Measurements from ENCODE around the gene OR4K13.

Gene OR4K13

GRCh38 chr14:20035938-20036337 lies at the start of gene OR4K13:
Gene OR4K13 (minus strand): TSS chr14:20036038. CDS start chr14:20034758, 1,280 bp downstream.
- no peak within 1 kb of the TSS for H3K4me3 ChIP-seq (ENCODE audit: low read length)
- H3K27ac ChIP-seq (ENCODE audit: low read length): no peak within 1 kb of the TSS
- H3K9me3 ChIP-seq (ENCODE audit: control insufficient read depth, low read depth, low read length): peaks cover 46% of the 10 kb centered on the region
- no peak within 1 kb of the TSS for H3K9ac ChIP-seq (ENCODE audit: low read length)
- no peaks in the 10 kb centered on the region for H3K36me3 ChIP-seq (ENCODE audit: control insufficient read depth, low read depth, low read length)
- no peaks in the 10 kb centered on the region for H3K27me3 ChIP-seq (ENCODE audit: control insufficient read depth, insufficient read depth, low read length)
- no peaks in the 10 kb centered on the region for H3K4me1 ChIP-seq (ENCODE audit: control insufficient read depth, low read depth, low read length)

- H3K4me1 ChIP-seq (ENCODE audit: control insufficient read depth, low read depth, low read length): no peaks in the 10 kb centered on the region
- H3K9ac ChIP-seq (ENCODE audit: low read length): no peak within 1 kb of the TSS
- H3K9me3 ChIP-seq (ENCODE audit: control insufficient read depth, low read depth, low read length): peaks cover 70% of the 10 kb centered on the region
- no peaks in the 10 kb centered on the region for H3K36me3 ChIP-seq (ENCODE audit: control insufficient read depth, low read depth, low read length)
- no peak within 1 kb of the TSS for H3K4me3 ChIP-seq (ENCODE audit: low read length)
- no peaks in the 10 kb centered on the region for H3K27me3 ChIP-seq (ENCODE audit: control insufficient read depth, insufficient read depth, low read length)
- H3K27ac ChIP-seq (ENCODE audit: low read length): no peak within 1 kb of the TSS
Observed at GRCh38 chr14:20059745-20060144, 23.9 kb upstream of the OR4K13 start, which contains the start of gene OR4L1. Gene OR4L1 (plus strand): TSS chr14:20060045. CDS start chr14:20060045, 0 bp downstream.

- H3K4me1 ChIP-seq (ENCODE audit: control insufficient read depth, low read depth, low read length): no peaks in the 10 kb centered on the region
- H3K27me3 ChIP-seq (ENCODE audit: control insufficient read depth, insufficient read depth, low read length): no peaks in the 10 kb centered on the region
- no peak overlapping the region for H3K4me3 ChIP-seq (ENCODE audit: low read length)
- H3K36me3 ChIP-seq (ENCODE audit: control insufficient read depth, low read depth, low read length): no peaks in the 10 kb centered on the region
- peaks cover 78% of the 10 kb centered on the region for H3K9me3 ChIP-seq (ENCODE audit: control insufficient read depth, low read depth, low read length)
- H3K27ac ChIP-seq (ENCODE audit: low read length): no peak overlapping the region
- no peak overlapping the region for H3K9ac ChIP-seq (ENCODE audit: low read length)
Observed at GRCh38 chr14:20048202-20048601, 12.4 kb upstream of the OR4K13 start.

- Histone ChIP-seq H3K4me3 (ENCODE audit: low read length) (no peak overlapping the region), H3K36me3 (ENCODE audit: control insufficient read depth, low read depth, low read length) (no peaks in the 10 kb centered on the region), H3K9ac (ENCODE audit: low read length) (no peak overlapping the region), H3K9me3 (ENCODE audit: control insufficient read depth, low read depth, low read length) (peaks cover 54% of the 10 kb centered on the region), H3K4me1 (ENCODE audit: control insufficient read depth, low read depth, low read length) (no peaks in the 10 kb centered on the region), H3K27ac (ENCODE audit: low read length) (no peak overlapping the region), H3K27me3 (ENCODE audit: control insufficient read depth, insufficient read depth, low read length) (no peaks in the 10 kb centered on the region)
Observed at GRCh38 chr14:20044243-20044642, 8.4 kb upstream of the OR4K13 start.

- H3K9ac ChIP-seq (ENCODE audit: low read length): no peak overlapping the region
- no peaks in the 10 kb centered on the region for H3K36me3 ChIP-seq (ENCODE audit: control insufficient read depth, low read depth, low read length)
- H3K27me3 ChIP-seq (ENCODE audit: control insufficient read depth, insufficient read depth, low read length): no peaks in the 10 kb centered on the region
- H3K27ac ChIP-seq (ENCODE audit: low read length): no peak overlapping the region
- H3K4me1 ChIP-seq (ENCODE audit: control insufficient read depth, low read depth, low read length): no peaks in the 10 kb centered on the region
- H3K4me3 ChIP-seq (ENCODE audit: low read length): no peak overlapping the region
- H3K9me3 ChIP-seq (ENCODE audit: control insufficient read depth, low read depth, low read length): peaks cover 48% of the 10 kb centered on the region
Observed at GRCh38 chr14:20035449-20035848, 389 bp downstream of the OR4K13 start.

- Histone ChIP-seq H3K9ac (ENCODE audit: low read length) (no peak overlapping the region), H3K4me1 (ENCODE audit: control insufficient read depth, low read depth, low read length) (no peaks in the 10 kb centered on the region), H3K9me3 (ENCODE audit: control insufficient read depth, low read depth, low read length) (peaks cover 69% of the 10 kb centered on the region), H3K36me3 (ENCODE audit: control insufficient read depth, low read depth, low read length) (no peaks in the 10 kb centered on the region), H3K27me3 (ENCODE audit: control insufficient read depth, insufficient read depth, low read length) (no peaks in the 10 kb centered on the region), H3K4me3 (ENCODE audit: low read length) (no peak overlapping the region), H3K27ac (ENCODE audit: low read length) (no peak overlapping the region)
Observed at GRCh38 chr14:20031058-20031457, 4.8 kb downstream of the OR4K13 start.

GRCh38 chr14:20019257-20019865 lies 16.5 kb downstream of the OR4K13 start, which contains the start of gene OR4K14:
Gene OR4K14 (minus strand): TSS chr14:20019307. CDS start chr14:20015193, 4,114 bp downstream.
- Histone ChIP-seq H3K4me1 (ENCODE audit: control insufficient read depth, low read depth, low read length) (no peaks in the 10 kb centered on the region), H3K27ac (ENCODE audit: low read length) (no peak within 1 kb of the TSS), H3K36me3 (ENCODE audit: control insufficient read depth, low read depth, low read length) (no peaks in the 10 kb centered on the region), H3K9ac (ENCODE audit: low read length) (no peak within 1 kb of the TSS), H3K4me3 (ENCODE audit: low read length) (no peak within 1 kb of the TSS), H3K9me3 (ENCODE audit: control insufficient read depth, low read depth, low read length) (peaks cover 71% of the 10 kb centered on the region), H3K27me3 (ENCODE audit: control insufficient read depth, insufficient read depth, low read length) (no peaks in the 10 kb centered on the region)

- no peaks in the 10 kb centered on the region for H3K4me1 ChIP-seq (ENCODE audit: control insufficient read depth, low read depth, low read length)
Observed at GRCh38 chr14:20008156-20008555, 27.7 kb downstream of the OR4K13 start.

GRCh38 chr14:20002319-20002718 lies 33.5 kb downstream of the OR4K13 start:
- Histone ChIP-seq H3K27ac (ENCODE audit: low read length) (no peak overlapping the region), H3K4me1 (ENCODE audit: control insufficient read depth, low read depth, low read length) (no peaks in the 10 kb centered on the region), H3K36me3 (ENCODE audit: control insufficient read depth, low read depth, low read length) (no peaks in the 10 kb centered on the region), H3K9me3 (ENCODE audit: control insufficient read depth, low read depth, low read length) (peaks cover 72% of the 10 kb centered on the region), H3K27me3 (ENCODE audit: control insufficient read depth, insufficient read depth, low read length) (no peaks in the 10 kb centered on the region), H3K9ac (ENCODE audit: low read length) (no peak overlapping the region), H3K4me3 (ENCODE audit: low read length) (no peak overlapping the region)

More at GRCh38 chr14:20008156-20008555, 27.7 kb downstream of the OR4K13 start:
- H3K27me3 ChIP-seq (ENCODE audit: control insufficient read depth, insufficient read depth, low read length): no peaks in the 10 kb centered on the region
- H3K27ac ChIP-seq (ENCODE audit: low read length): no peak overlapping the region
- H3K36me3 ChIP-seq (ENCODE audit: control insufficient read depth, low read depth, low read length): no peaks in the 10 kb centered on the region
- H3K9ac ChIP-seq (ENCODE audit: low read length): no peak overlapping the region
- peaks cover 74% of the 10 kb centered on the region for H3K9me3 ChIP-seq (ENCODE audit: control insufficient read depth, low read depth, low read length)
- H3K4me3 ChIP-seq (ENCODE audit: low read length): no peak overlapping the region

GRCh38 chr14:20001863-20002262 lies 34.0 kb downstream of the OR4K13 start, which contains the start of gene OR4Q2:
Gene OR4Q2 (plus strand): TSS chr14:20002163.
- peaks cover 71% of the 10 kb centered on the region for H3K9me3 ChIP-seq (ENCODE audit: control insufficient read depth, low read depth, low read length)
- no peak within 1 kb of the TSS for H3K9ac ChIP-seq (ENCODE audit: low read length)
- H3K4me1 ChIP-seq (ENCODE audit: control insufficient read depth, low read depth, low read length): no peaks in the 10 kb centered on the region
- no peaks in the 10 kb centered on the region for H3K27me3 ChIP-seq (ENCODE audit: control insufficient read depth, insufficient read depth, low read length)
- H3K4me3 ChIP-seq (ENCODE audit: low read length): no peak within 1 kb of the TSS
- no peaks in the 10 kb centered on the region for H3K36me3 ChIP-seq (ENCODE audit: control insufficient read depth, low read depth, low read length)
- no peak within 1 kb of the TSS for H3K27ac ChIP-seq (ENCODE audit: low read length)

- Histone ChIP-seq H3K27me3 (ENCODE audit: control insufficient read depth, insufficient read depth, low read length) (no peaks in the 10 kb centered on the region), H3K4me1 (ENCODE audit: control insufficient read depth, low read depth, low read length) (no peaks in the 10 kb centered on the region), H3K36me3 (ENCODE audit: control insufficient read depth, low read depth, low read length) (no peaks in the 10 kb centered on the region), H3K9ac (ENCODE audit: low read length) (no peak overlapping the region), H3K4me3 (ENCODE audit: low read length) (no peak overlapping the region), H3K27ac (ENCODE audit: low read length) (no peak overlapping the region), H3K9me3 (ENCODE audit: control insufficient read depth, low read depth, low read length) (peaks cover 76% of the 10 kb centered on the region)
Observed at GRCh38 chr14:19993438-19993837, 42.4 kb downstream of the OR4K13 start.
